ENCODE results near the gene MFSD12. TPM values are rescaled to one million over a fixed set of nuclear protein-coding genes. Genes with fewer than 3 reads are reported as not detected.

The MFSD12 gene
- total RNA-seq, 1 experiment from 2014 or later, result 131 TPM

- TF ChIP-seq ZBTB33 (IDR thresholded peaks at IDR 0.05; ENCODE audit: extremely low read depth, insufficient replicate concordance, low read length), result no peak
- TF ChIP-seq EZH2 (IDR thresholded peaks at IDR 0.05), result no peak
- TF ChIP-seq ELF1 (IDR thresholded peaks at IDR 0.05; ENCODE audit: borderline replicate concordance, low read depth), result no peak
- TF ChIP-seq SRF (IDR thresholded peaks at IDR 0.05; ENCODE audit: low read depth), result no peak
- TF ChIP-seq, protein P1, sequence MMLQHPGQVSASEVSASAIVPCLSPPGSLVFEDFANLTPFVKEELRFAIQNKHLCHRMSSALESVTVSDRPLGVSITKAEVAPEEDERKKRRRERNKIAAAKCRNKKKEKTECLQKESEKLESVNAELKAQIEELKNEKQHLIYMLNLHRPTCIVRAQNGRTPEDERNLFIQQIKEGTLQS (IDR thresholded peaks at IDR 0.05), result no peak
- TF ChIP-seq REST (IDR thresholded peaks at IDR 0.05; ENCODE audit: low read depth), result no peak
- TF ChIP-seq JUND (IDR thresholded peaks at IDR 0.05), result 0 out of 2 replicates have a peak, but pooled peaks have one; percentile 7
- no peak for TF ChIP-seq EZH2phosphoT487 (IDR thresholded peaks at IDR 0.05; ENCODE audit: borderline replicate concordance)
- no peak for TF ChIP-seq TCF7L2 (IDR thresholded peaks at IDR 0.05; ENCODE audit: borderline replicate concordance, extremely low read depth, insufficient read depth, insufficient read length)
These were observed 19.0 kb downstream of the MFSD12 start (continued) for GRCh38 chr19:3538258-3538929.
